NCI-H748 (cell line): ENCODE results near the gene ERGIC2.
"Not testable (repeated sequence)": the region's sequence is repeated elsewhere in the genome, so short reads cannot be mapped to it uniquely, and the experiment has no call there.

Source experiments
- DNase-seq: peaks from one replicate; lab custom pipeline; 2025; ENCODE audit not compliant: unreplicated experiment; lab: John Stamatoyannopoulos, UW

Gene ERGIC2, protein sequence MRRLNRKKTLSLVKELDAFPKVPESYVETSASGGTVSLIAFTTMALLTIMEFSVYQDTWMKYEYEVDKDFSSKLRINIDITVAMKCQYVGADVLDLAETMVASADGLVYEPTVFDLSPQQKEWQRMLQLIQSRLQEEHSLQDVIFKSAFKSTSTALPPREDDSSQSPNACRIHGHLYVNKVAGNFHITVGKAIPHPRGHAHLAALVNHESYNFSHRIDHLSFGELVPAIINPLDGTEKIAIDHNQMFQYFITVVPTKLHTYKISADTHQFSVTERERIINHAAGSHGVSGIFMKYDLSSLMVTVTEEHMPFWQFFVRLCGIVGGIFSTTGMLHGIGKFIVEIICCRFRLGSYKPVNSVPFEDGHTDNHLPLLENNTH

DNA sequence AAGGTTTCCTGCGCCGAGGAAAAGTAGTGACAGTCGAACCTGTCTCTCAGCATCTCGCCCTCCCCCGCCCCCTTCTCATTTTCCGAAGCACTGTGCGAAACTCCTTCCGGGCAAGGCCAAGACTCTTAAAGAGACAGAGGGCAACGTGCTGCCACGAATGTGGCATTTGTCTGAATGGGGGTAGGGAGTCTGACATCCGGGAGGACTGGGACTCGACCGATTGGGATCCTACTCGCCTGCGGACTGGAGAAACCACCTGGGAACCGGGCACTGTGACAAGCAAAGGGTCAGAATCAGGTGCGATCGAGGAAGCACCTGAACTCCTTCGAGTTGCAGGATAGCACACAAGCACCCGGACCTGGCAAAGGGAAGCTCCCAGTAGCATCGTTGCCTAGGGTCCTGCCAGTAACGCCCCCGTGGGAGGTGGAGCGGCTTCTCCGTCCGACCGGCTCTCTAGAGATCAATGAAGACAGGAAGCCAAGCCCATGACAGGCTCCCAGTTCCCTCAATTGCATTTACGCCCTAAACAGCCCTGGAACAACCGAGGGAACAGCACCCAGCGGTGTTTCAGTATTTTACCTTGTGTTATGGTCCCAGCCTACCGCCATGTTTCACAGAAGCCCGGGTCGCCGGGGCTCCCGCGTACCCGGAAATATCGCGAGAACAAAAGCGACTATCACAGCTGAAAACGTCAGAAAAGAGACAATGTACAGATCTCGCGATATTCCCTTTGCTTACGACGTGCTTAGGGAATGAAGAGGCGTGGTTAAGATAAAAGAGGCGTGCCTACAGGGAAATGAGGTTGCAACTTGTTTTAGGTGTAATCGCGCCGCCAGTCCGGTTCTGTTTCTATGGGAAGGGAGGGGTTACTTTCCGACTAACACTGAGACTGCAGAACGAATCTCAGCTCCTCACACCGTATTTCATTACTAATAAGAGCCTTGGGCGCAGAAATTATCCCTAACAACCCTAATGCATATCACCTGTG lies at the start of gene ERGIC2:
Gene ERGIC2 (minus strand): TSS at position 637 of the 988 bp plus-strand sequence. CDS start 9,539 bp downstream, outside the sequence.
- peak; percentile 98 for DNase-seq

DNA sequence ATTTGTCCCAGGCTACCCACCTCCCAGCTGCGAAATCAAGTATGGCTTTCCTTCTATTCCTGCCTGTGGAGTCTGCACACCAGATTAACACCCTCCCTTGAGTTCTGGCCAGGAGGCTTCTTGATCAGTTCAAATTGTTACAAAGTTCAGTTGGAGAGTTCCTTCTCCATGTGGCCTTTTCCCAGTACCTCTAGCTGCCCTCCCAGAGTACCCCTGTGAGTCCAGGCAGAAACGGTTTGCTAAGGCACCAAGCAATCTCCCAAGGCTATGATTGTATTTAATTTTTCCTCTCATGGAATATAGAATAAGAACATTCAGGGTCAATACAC lies 49.7 kb upstream of the ERGIC2 start:
- no peak for DNase-seq

DNA sequence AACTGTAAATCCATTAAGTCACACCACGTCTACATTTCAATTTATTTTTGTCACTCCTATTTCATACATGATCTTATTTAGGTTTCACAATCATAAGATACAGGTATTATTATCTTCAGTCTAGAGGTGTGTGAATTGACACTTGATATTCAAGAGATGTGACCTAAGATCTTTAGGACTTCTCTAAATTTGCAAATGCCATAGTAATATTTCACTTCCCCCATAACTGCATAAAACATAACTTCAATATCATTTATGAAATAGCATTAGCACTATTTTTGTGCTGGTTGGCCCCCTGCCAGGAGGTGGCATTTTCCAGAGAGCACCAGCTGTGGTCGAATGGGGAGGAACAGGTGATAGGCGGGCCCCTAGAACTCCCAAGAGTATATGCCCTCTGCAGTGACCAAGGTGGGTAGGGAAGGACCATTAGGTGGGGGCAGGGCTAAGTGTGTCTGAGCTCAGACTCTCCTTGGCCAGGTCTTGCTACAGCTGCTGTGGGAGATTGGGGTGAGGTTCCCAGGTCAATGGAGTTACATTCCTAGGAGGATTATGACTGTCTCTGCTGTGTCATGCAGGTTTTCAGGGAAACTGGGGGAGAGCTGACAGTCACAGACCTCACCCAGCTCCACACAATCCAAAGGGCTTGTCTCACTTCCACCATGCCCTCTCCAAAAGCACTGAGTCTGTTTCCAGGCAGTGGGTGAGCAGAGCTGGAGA lies 49.2 kb upstream of the ERGIC2 start:
- no peak for DNase-seq

DNA sequence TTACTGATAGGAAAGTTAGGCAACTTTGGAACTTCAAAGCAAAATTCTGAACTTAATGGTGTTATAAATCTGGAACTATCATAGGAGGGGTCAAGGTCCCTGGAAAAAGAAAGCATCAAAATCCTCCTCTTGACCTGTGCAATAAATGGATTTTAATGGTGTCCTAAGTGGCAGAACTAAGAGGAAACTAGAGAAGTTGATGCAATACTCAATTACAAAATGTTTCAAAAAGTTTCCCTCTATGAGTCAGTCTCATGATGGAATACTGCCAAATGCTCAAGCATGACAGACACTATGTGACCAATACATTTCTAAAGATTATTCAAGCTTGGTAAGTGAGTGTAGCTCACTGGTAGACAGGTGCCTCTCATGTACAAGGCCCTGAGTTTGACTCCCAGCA lies 47.7 kb upstream of the ERGIC2 start:
- DNase-seq: no peak

GRCh38 chr12:29427964-29428363 lies 47.0 kb upstream of the ERGIC2 start:
- DNase-seq: peak; percentile 1

GRCh38 chr12:29426498-29426897 lies 45.5 kb upstream of the ERGIC2 start:
- no peak for DNase-seq

DNA sequence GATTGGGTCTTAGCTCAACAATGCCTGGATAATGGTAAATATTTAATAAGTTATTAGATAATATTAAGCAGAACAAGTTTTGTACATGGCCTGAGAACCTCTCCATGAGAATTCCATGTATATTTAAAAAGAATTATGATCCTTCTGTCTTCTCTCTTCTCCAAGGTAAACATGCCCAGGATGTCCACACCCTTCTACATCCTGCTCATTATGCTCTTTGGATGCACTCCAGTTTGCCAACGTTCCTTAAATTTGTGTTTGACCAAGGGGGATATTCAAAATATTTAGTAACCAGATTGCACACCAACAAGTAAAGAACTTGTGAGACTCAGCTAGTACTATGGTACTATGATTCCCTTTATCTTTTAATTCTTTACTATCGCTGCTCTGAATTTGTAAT lies 44.8 kb upstream of the ERGIC2 start:
- DNase-seq: no peak

DNA sequence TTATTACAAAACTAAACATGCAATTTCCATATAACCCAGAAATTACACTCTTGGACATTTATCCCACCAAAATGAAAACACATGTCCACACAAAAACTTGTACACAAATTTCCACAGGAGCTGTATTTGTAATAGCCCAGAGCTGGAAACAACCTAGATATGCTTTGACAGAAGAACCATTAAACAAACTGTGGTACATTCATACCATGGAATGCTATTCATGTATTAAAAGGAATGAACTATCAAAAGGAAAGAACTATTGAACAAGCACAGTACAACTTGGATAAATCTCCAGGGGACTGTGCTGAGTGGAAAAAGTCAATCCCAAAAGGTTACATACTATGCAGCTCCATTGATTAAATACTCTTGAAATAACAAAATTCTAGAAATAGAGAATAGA lies 35.8 kb upstream of the ERGIC2 start:
- no peak for DNase-seq

- no peak for DNase-seq
These were observed 34.1 kb upstream of the ERGIC2 start for GRCh38 chr12:29415111-29415510.

DNA sequence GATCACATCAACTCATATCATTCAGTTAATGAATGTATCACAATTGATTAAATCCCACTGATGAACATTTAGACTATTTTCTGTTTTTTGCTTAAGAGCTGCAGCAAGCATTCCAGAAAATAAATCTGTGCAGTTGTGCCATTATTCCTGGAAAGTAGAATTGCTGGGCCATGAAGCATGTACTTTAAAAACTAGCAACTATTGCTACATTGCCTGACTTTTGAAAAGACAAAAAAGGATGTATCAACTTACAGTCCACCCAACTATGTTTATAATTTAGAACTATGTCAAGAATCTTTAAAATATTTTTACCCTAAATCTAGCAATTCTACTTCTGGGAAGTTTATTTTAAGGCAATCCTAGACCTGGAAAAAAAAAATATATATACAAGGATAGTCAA lies 33.4 kb upstream of the ERGIC2 start:
- DNase-seq: no peak

GRCh38 chr12:29405561-29405960 lies 24.6 kb upstream of the ERGIC2 start:
- no peak for DNase-seq

DNA sequence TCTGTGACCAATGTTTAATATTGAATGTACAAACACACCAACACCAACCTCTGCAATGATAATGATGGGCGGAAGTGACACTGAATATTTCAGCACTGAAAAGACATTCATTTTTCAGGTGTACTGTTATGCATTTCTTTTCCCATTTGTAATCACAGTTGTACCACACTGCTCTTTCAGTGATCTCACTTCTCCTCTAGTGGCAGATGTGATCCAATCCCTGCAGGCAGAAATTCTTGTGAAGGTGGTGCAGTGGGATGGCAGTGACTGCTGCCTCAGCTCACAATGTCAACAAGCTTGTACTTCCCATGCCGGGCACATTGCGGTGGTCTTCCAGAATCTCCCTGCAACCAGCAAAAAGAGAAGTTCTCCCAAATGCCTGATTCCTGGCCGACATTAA lies 23.0 kb upstream of the ERGIC2 start:
- DNase-seq: no peak

DNA sequence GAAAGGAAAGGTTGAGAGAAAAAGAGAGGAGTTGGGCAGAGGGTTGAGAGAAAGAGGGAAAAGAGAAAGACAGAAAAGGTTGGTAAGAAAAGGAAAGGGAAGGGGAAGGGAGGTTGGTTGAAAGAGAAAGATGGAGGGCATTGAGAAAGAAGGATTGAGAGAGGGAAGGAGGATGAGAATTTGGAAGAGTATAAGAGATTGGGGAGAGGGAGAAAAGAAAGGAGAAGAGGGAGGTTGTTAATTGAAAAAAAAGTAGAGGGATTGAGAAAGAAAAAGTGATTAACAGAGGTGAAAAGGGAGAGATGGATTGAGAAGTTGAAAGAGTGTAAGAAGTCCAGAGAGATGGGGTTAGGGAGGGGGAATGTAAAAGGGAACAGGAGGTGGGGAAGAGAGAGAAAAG lies 21.5 kb upstream of the ERGIC2 start:
- DNase-seq: no peak

- DNase-seq: no peak
These were observed 17.5 kb upstream of the ERGIC2 start for GRCh38 chr12:29398495-29398894.

- DNase-seq: no peak
These were observed 15.8 kb upstream of the ERGIC2 start for GRCh38 chr12:29396774-29397173.

GRCh38 chr12:29395356-29395755 lies 14.4 kb upstream of the ERGIC2 start:
- no peak for DNase-seq

- not testable (repeated sequence) for DNase-seq
These were observed 9.4 kb upstream of the ERGIC2 start for GRCh38 chr12:29390419-29390818.

GRCh38 chr12:29389295-29389919 lies 8.4 kb upstream of the ERGIC2 start:
- no peak for DNase-seq

GRCh38 chr12:29386084-29386680 lies 5.2 kb upstream of the ERGIC2 start:
- DNase-seq: not testable (repeated sequence)

DNA sequence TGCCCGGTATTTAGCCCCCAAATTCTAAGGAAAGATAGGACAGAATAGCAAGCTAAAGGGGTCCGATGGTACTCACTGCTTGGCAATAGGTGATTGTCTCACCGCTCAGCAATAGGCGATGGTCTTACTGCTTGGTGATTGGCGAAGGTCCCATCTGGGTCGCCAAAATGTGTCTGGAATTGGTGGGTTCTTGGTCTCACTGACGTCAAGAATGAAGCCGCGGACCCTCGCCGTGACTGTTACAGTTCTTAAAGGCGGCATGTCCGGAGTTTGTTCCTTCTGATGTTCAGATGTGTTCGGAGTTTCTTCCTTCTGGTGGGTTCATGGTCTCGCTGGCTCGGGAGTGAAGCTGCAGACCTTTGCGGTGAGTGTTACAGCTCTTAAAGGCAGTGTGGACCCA lies 4.2 kb upstream of the ERGIC2 start:
- not testable (repeated sequence) for DNase-seq

- DNase-seq: no peak
These were observed 1.3 kb upstream of the ERGIC2 start for GRCh38 chr12:29382251-29382650.
